H9 (cell line): Measurements from ENCODE around the gene ABCA3. TPM values are rescaled to one million over a fixed set of nuclear protein-coding genes. Genes with fewer than 3 reads are reported as not detected.
"Not testable (repeated sequence)": the region's sequence is repeated elsewhere in the genome, so short reads cannot be mapped to it uniquely, and the experiment has no call there.

Source experiments
- DNase-seq: peaks from one replicate; pipeline ENCODE4 v3.0.0-alpha.2; 2017
- H2AFZ ChIP-seq: one replicate; pipeline ENCODE4 v1.6.1; 2013; ENCODE audit warnings: mild to moderate bottlenecking, low read length, control low read depth, moderate library complexity
- H2AK5ac ChIP-seq: 2 replicates; pipeline ENCODE4 v1.6.1; 2013; ENCODE audit warnings: low read length, control low read depth, mixed read lengths; ENCODE audit not compliant: insufficient read length
- H2BK120ac ChIP-seq: one replicate; pipeline ENCODE4 v1.6.1; 2013; ENCODE audit warnings: low read depth, mild to moderate bottlenecking, low read length, control low read depth, inconsistent platforms; ENCODE audit not compliant: poor library complexity, severe bottlenecking
- H2BK12ac ChIP-seq: 2 replicates; pipeline ENCODE4 v1.6.1; 2013; ENCODE audit warnings: low read length, control low read depth, mixed read lengths, low read depth; ENCODE audit not compliant: insufficient read length
- H2BK15ac ChIP-seq: 2 replicates; pipeline ENCODE4 v1.6.1; 2013; ENCODE audit warnings: low read depth, low read length, control low read depth
- H2BK20ac ChIP-seq: one replicate; pipeline ENCODE4 v1.6.1; 2013; ENCODE audit warnings: low read depth, mild to moderate bottlenecking, low read length, control low read depth, inconsistent platforms; ENCODE audit not compliant: poor library complexity, severe bottlenecking
- H2BK5ac ChIP-seq: 2 replicates; pipeline ENCODE4 v1.6.1; 2013; ENCODE audit warnings: low read length, control low read depth, mixed read lengths; ENCODE audit not compliant: insufficient read length
- H3K14ac ChIP-seq: 2 replicates; pipeline ENCODE4 v1.6.1; 2013; ENCODE audit warnings: low read length, control low read depth; ENCODE audit not compliant: insufficient read depth
- H3K18ac ChIP-seq: 2 replicates; pipeline ENCODE4 v1.6.1; 2013; ENCODE audit warnings: low read depth, mild to moderate bottlenecking, mixed read lengths, low read length, control low read depth; ENCODE audit not compliant: insufficient read length
- H3K23ac ChIP-seq: 2 replicates; pipeline ENCODE4 v1.6.1; 2013; ENCODE audit warnings: low read length, control low read depth, mixed read lengths, low read depth; ENCODE audit not compliant: insufficient read length
- H3K23me2 ChIP-seq: 2 replicates; pipeline ENCODE4 v1.6.1; 2013; ENCODE audit warnings: low read depth, mild to moderate bottlenecking, mixed read lengths, low read length, control low read depth; ENCODE audit not compliant: insufficient read length, poor library complexity, severe bottlenecking
- H3K27ac ChIP-seq: 2 replicates; pipeline ENCODE4 v1.5.1; 2013; ENCODE audit warnings: low read length, control low read depth, mixed read lengths, low read depth; ENCODE audit not compliant: insufficient read length
- H3K27me3 ChIP-seq: 2 replicates; pipeline ENCODE4 v1.6.1; 2013; ENCODE audit warnings: low read length, control low read depth, inconsistent platforms; ENCODE audit not compliant: insufficient read depth
- H3K4ac ChIP-seq: 2 replicates; pipeline ENCODE4 v1.6.1; 2013; ENCODE audit warnings: low read depth, mild to moderate bottlenecking, control low read depth, inconsistent platforms, low read length, moderate library complexity
- H3K4me1 ChIP-seq: 2 replicates; pipeline ENCODE4 v1.6.1; 2013; ENCODE audit warnings: low read length, control low read depth, inconsistent platforms; ENCODE audit not compliant: insufficient read depth
- H3K4me2 ChIP-seq: 2 replicates; pipeline ENCODE4 v1.6.1; 2013; ENCODE audit warnings: low read length, control low read depth, mixed read lengths; ENCODE audit not compliant: insufficient read length, insufficient read depth
- H3K56ac ChIP-seq: 2 replicates; pipeline ENCODE4 v1.6.1; 2013; ENCODE audit warnings: low read depth, mild to moderate bottlenecking, mixed read lengths, low read length, control low read depth; ENCODE audit not compliant: insufficient read length
- H3K79me1 ChIP-seq: 2 replicates; pipeline ENCODE4 v1.6.1; 2013; ENCODE audit warnings: low read depth, mild to moderate bottlenecking, moderate library complexity, low read length, control low read depth, inconsistent platforms; ENCODE audit not compliant: insufficient read depth, poor library complexity, severe bottlenecking
- H3K79me2 ChIP-seq: 2 replicates; pipeline ENCODE4 v1.6.1; 2013; ENCODE audit warnings: low read length, control low read depth, inconsistent platforms; ENCODE audit not compliant: insufficient read depth
- H3K9ac ChIP-seq: 2 replicates; pipeline ENCODE4 v1.6.1; 2013; ENCODE audit warnings: low read length, control low read depth, mixed read lengths; ENCODE audit not compliant: insufficient read length; ENCODE audit errors: extremely low read depth
- H3K9me3 ChIP-seq: one replicate; pipeline ENCODE4 v1.6.1; 2013; ENCODE audit warnings: low read depth, low read length, inconsistent platforms; ENCODE audit not compliant: control insufficient read depth
- H3T11ph ChIP-seq: one replicate; pipeline ENCODE4 v1.6.1; 2013; ENCODE audit warnings: mild to moderate bottlenecking, low read length, control low read depth, inconsistent platforms
- H4K20me1 ChIP-seq: one replicate; pipeline ENCODE4 v1.6.1; 2013; ENCODE audit not compliant: control insufficient read depth, insufficient read length, insufficient read depth
- H4K5ac ChIP-seq: 2 replicates; pipeline ENCODE4 v1.6.1; 2013; ENCODE audit warnings: low read depth, mild to moderate bottlenecking, mixed read lengths, low read length, control low read depth; ENCODE audit not compliant: insufficient read length
- H4K8ac ChIP-seq: replicated peaks from 2 replicates; pipeline ENCODE4 v1.6.1; 2013; ENCODE audit warnings: low read length, control low read depth, mixed read lengths, low read depth; ENCODE audit not compliant: insufficient read length
- H4K91ac ChIP-seq: 2 replicates; pipeline ENCODE4 v1.6.1; 2013; ENCODE audit warnings: low read depth, mild to moderate bottlenecking, moderate library complexity, mixed read lengths, low read length, control low read depth; ENCODE audit not compliant: insufficient read length
- H3K27ac Mint-ChIP-seq, 3 experiments: 2 replicates in 2 of 3; 3 replicates in 1 of 3; pipeline ENCODE4 v1.8.0; 2020 to 2021; ENCODE audit warnings: mixed read lengths in 3 of 3, mild to moderate bottlenecking in 1 of 3, moderate library complexity in 1 of 3
- H3K27me3 Mint-ChIP-seq: 2 replicates; pipeline ENCODE4 v1.8.0; 2021; ENCODE audit warnings: low read depth, mild to moderate bottlenecking, moderate library complexity, mixed read lengths
- H3K36me3 Mint-ChIP-seq, 3 experiments: 2 replicates in 2 of 3; 3 replicates in 1 of 3; pipeline ENCODE4 v1.8.0; 2020 to 2021; ENCODE audit warnings: low read depth in 3 of 3, mixed read lengths in 3 of 3; ENCODE audit not compliant: insufficient read depth in 1 of 3
- H3K4me1 Mint-ChIP-seq, 2 experiments: 2 replicates each; pipeline ENCODE4 v1.8.0; 2020; ENCODE audit warnings: mixed read lengths in 2 of 2
- H3K4me3 Mint-ChIP-seq, 2 experiments: 2 replicates in 1 of 2; 3 replicates in 1 of 2; pipeline ENCODE4 v1.8.0; 2020 to 2021; ENCODE audit warnings: mild to moderate bottlenecking in 2 of 2, mixed read lengths in 2 of 2, moderate library complexity in 1 of 2
- H3K9me3 Mint-ChIP-seq, 2 experiments: 2 replicates in 1 of 2; 3 replicates in 1 of 2; pipeline ENCODE4 v1.8.0; 2020; ENCODE audit warnings: mild to moderate bottlenecking in 2 of 2, mixed read lengths in 2 of 2, moderate library complexity in 1 of 2
- WGBS: extraction: QIAGEN DNeasy Blood & Tissue Kit; methylation state at CpG from one replicate; pipeline ENCODE4 v1.1.7; 2013; ENCODE audit warnings: missing lambda C conversion rate, low lambda C conversion rate, mixed read lengths; ENCODE audit not compliant: insufficient read length; ENCODE audit errors: extremely low coverage; 5-methylcytosine and 5-hydroxymethylcytosine counted together
- total RNA-seq: library from RNA; stranded (reverse); gene quantifications from 2 replicates; pipeline ENCODE4 v1.2.1, GENCODE V29; 2021

ABCA3 gene
- total RNA-seq, 1 experiment from 2014 or later = 8.0 TPM

- not testable (repeated sequence) for H3T11ph ChIP-seq, H2BK20ac ChIP-seq, H2AFZ ChIP-seq, H3K9me3 Mint-ChIP-seq, H3K4ac ChIP-seq, H3K4me1 ChIP-seq, H2BK5ac ChIP-seq, H2AK5ac ChIP-seq, H3K27ac ChIP-seq, H3K23ac ChIP-seq, H3K27me3 Mint-ChIP-seq, H2BK120ac ChIP-seq, H4K8ac ChIP-seq, H4K5ac ChIP-seq, H3K9me3 ChIP-seq, H4K20me1 ChIP-seq, H3K18ac ChIP-seq, DNase-seq, H2BK15ac ChIP-seq, H3K27me3 ChIP-seq, H3K56ac ChIP-seq, H3K23me2 ChIP-seq, H4K91ac ChIP-seq, H2BK12ac ChIP-seq, H3K79me1 ChIP-seq
- WGBS = no CpG with 5 or more reads among the region's 12 CpGs
- Mint-ChIP-seq H3K4me3 (peak overlapping the region; percentile 87 to 90), H3K36me3 (peaks cover 35 to 51% (median 46%) of the 10 kb centered on the region in 3 experiments; a peak in 6 of 7 replicates), H3K4me1 (peaks cover 26% of the 10 kb centered on the region in 2 experiments), H3K27ac (peak overlapping the region; percentile 78 to 95 (median 89))
- peaks cover 39% of the 10 kb centered on the region for H3K79me2 ChIP-seq
- H3K9ac ChIP-seq = peak overlapping the region; percentile 96
- H3K4me2 ChIP-seq = peak overlapping the region; percentile 47
- peak overlapping the region; percentile 97; the same call in 1 of the 2 replicates for H3K14ac ChIP-seq
Measured at GRCh38 chr16:2266887-2267286, 73.6 kb downstream of the ABCA3 start.
